Keratinocyte (primary cell): ENCODE results near the gene SLC12A3.

ENCODE experiments used
- CTCF ChIP-seq, 3 experiments: IDR thresholded peaks in 1 of 3; conservative IDR thresholded peaks in 1 of 3; optimal IDR thresholded peaks in 1 of 3; 2 replicates in 2 of 3; 3 replicates in 1 of 3; pipeline versions ENCODE3 to v1.5.1; 2011; ENCODE audit warnings: low read length in 3 of 3, mild to moderate bottlenecking in 3 of 3, moderate library complexity in 2 of 3, control low read depth in 1 of 3, inconsistent platforms in 1 of 3; ENCODE audit not compliant: insufficient read depth in 2 of 3; ENCODE audit errors: extremely low read depth in 1 of 3
- EZH2 ChIP-seq: IDR thresholded peaks from one replicate; pipeline ENCODE4 v1.6.1; 2012; ENCODE audit warnings: inconsistent platforms, mild to moderate bottlenecking, low read length, moderate library complexity

DNA sequence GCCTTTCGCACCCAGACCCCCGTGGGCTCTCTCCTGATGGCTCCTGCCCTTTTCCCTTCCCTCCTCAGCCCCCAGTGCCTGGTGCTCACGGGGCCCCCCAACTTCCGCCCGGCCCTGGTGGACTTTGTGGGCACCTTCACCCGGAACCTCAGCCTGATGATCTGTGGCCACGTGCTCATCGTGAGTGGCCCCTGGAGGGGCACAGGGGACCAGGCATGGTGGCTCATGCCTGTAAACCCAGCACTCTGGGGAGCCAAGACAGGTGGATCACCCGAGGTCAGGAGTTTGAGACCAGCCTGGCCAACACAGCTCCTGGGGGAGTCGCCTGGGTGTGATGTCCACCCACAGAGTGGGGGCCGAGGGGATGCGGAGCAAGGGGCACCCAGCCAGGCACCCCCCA is 21.3 kb downstream of the SLC12A3 start:
- TF ChIP-seq CTCF (optimal IDR thresholded peaks at IDR 0.05 in 1 of 3, IDR thresholded peaks at IDR 0.05 in 1 of 3, conservative IDR thresholded peaks at IDR 0.05 in 1 of 3; ENCODE audit: extremely low read depth in 1 of 3, insufficient read depth in 2 of 3, low read length in 3 of 3), result no peak
- TF ChIP-seq EZH2, result no peak
